Vagina (tissue), 2 donors: ENCODE measurements around the gene C5AR2.

Source experiments
- POLR2A ChIP-seq, 2 donors: fragments of 450-650 bp; IDR thresholded peaks; one replicate each; pipeline ENCODE4 v1.6.1; 2017; ENCODE audit warnings: antibody characterized with exemption in 2 of 2, mild to moderate bottlenecking in 2 of 2, moderate library complexity in 2 of 2
- TF ChIP-seq, protein P1 (sequence below), 3 experiments: fragments of 450-650 bp in 2 of 3; fragments of 200-600 bp in 1 of 3; sonication (generic) in 1 of 3; IDR thresholded peaks; one replicate each; pipeline ENCODE4 v1.5.1; 2017 to 2019; ENCODE audit warnings: antibody characterized with exemption in 3 of 3, mild to moderate bottlenecking in 2 of 3, moderate library complexity in 2 of 3

DNA sequence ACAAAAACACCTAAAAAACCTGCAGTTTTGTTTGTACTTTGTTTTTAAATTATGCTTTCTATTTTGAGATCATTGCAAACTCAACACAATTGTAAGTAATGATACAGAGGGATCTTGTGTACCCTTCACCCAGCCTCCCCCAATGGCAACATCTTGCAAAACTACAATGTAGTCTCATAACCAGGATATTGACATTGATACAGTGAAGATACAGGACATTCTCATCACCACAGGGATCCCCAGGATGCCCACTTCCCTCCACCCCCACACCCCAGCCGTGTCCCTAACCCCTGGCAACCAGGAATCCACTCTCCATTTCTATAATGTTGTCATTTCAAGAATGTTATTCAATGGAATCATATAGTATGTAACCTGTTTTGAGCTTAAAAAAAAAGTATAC, 10.3 kb upstream of the C5AR2 start:
- TF ChIP-seq, protein P1, sequence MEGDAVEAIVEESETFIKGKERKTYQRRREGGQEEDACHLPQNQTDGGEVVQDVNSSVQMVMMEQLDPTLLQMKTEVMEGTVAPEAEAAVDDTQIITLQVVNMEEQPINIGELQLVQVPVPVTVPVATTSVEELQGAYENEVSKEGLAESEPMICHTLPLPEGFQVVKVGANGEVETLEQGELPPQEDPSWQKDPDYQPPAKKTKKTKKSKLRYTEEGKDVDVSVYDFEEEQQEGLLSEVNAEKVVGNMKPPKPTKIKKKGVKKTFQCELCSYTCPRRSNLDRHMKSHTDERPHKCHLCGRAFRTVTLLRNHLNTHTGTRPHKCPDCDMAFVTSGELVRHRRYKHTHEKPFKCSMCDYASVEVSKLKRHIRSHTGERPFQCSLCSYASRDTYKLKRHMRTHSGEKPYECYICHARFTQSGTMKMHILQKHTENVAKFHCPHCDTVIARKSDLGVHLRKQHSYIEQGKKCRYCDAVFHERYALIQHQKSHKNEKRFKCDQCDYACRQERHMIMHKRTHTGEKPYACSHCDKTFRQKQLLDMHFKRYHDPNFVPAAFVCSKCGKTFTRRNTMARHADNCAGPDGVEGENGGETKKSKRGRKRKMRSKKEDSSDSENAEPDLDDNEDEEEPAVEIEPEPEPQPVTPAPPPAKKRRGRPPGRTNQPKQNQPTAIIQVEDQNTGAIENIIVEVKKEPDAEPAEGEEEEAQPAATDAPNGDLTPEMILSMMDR (IDR thresholded peaks at IDR 0.05), result no peak
- TF ChIP-seq POLR2A (IDR thresholded peaks at IDR 0.05), result no peak
